Measurements from ENCODE around the gene OGG1.
"Not testable (repeated sequence)": the region's sequence is repeated elsewhere in the genome, so short reads cannot be mapped to it uniquely, and the experiment has no call there.

OGG1 gene

DNA sequence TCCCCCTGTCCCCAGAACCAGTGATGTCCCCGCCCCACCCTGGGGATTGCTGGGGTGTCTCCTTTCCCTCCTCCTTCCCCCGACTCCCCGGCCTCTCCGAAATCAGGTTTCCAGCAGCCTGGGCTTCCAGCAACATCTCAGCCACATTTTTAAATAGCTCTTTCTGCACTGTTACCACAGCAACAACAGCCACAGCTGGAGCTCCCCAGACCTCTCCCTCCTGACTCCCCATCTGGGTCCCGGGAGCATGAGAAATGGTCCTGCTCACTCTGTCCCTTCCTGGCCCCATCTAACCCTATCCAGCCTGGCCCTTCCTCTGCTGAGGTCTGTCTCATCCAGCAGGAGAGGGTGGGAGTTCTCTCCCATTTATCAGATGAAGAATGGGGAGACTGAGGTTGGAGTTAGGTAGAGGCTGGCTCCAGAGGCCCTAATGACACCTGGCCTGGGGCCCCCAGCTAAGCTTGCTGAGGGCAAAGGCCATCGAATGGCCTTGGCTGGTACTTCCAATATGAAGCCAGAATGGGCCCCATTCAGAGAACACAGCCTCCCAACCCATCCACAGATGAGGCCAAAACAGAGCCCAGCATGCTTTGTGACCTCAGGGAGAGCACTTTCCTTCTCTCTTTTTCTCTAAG, 18.5 kb downstream of the OGG1 start:
- no peak for DNase-seq

DNA sequence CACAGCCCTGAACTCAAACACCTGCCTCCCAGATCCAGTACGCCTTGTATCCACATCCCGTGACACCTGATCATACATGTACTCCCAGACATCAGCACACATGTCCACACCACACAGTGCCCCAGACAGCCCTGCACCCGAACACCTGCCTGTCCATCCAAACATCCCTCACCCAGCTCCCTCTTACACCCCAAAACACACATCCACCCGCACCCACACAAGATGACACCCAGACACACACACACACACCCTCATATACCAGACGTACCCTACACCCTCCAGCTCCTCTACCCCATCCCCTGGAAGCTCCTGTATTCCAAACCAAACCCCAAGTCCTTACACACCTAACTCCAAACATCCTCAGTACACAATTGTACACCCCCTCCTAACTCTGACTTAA, 19.3 kb downstream of the OGG1 start:
- no peak for DNase-seq

DNA sequence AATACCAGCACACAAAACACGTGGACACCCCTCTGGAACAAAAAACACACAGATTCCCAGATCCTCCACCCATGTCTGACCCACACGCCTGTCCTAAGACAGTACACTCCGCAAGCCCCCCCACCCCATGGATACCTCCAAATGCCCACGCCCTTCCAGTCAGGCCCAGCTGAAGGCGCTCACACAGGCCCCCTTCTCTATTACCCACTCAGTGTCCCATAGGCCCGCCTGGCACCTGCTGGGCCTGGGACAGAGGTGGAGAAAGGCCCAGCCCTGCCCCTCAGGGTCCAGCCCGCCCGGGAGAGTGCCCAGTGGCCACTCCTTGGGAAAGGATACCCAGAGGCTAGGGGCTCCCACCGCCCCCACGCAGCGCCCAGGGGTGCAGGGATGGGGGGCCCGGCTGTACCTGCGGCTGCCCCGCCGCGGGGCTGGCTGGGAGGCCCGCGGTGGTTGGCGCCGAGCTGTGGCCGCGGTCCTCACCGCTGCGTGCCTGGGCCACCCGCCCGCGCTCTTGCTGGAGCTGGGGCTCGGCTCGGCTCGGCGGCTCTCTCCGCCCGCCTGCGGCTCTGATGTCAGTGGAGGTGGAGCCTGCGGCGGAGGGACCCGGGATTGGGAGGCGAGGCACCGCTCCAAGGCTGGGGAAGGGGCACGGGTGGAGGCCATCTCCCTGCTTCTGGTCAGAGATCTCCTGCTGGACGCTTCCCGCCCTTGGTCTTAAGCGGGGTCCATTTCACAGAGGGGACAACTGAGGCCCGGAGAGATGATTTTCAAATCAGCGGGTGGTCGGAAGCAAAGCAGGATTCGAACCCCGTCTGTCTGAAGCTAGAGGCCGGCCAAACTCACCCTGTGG, 19.9 kb downstream of the OGG1 start, which contains the start of gene CAMK1:
Gene CAMK1 (minus strand): TSS at position 522 of the 850 bp plus-strand sequence. CDS start 2,198 bp downstream, outside the sequence.
- DNase-seq: peak; percentile 13 to 73

DNA sequence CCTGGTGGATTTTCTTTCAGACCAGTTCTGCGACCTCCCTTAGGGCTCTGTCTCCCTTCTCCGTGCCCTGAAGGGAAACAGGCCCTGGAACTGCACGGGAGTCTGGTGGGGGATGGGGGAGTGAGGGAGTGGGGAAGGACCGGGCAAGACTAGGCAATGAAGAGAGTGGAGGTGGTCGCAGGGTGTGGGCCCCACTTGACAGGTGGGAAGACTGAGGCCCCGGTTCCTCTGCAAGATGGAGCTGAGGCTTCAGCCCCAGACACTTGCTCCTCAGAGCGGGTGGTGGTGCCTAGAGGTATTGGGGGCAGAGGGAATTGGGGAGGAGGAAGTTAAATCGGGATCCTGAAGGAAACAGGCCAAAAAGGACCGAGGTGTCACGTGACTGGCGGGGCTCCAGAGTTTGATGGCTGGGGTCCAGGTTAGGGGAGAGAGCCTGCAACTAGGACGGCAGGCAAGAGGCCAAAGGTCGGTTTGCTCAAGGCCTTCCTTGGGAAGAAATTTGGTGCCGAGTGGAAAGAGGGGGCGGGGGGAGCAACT, 20.6 kb downstream of the OGG1 start:
- no peak for DNase-seq

DNA sequence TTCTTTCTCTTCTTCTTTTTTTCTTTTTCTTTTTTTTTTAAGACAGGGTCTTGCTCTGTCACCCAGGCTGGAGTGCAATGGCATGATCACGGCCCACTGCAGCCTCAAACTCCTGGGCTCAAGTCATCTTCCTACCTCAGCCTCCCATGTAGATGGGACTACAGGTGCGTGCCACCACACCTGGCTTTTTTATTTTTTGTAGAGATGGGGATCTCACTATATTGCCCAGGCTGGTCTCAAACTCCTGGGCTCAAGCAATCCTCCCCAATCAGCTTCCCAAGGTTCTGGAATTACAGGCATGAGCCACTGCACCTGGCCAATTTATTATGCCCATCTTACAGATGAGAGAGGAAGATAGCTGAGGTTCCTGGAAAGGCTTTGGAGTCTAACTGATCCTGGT, 21.3 kb downstream of the OGG1 start:
- not testable (repeated sequence) for DNase-seq

DNA sequence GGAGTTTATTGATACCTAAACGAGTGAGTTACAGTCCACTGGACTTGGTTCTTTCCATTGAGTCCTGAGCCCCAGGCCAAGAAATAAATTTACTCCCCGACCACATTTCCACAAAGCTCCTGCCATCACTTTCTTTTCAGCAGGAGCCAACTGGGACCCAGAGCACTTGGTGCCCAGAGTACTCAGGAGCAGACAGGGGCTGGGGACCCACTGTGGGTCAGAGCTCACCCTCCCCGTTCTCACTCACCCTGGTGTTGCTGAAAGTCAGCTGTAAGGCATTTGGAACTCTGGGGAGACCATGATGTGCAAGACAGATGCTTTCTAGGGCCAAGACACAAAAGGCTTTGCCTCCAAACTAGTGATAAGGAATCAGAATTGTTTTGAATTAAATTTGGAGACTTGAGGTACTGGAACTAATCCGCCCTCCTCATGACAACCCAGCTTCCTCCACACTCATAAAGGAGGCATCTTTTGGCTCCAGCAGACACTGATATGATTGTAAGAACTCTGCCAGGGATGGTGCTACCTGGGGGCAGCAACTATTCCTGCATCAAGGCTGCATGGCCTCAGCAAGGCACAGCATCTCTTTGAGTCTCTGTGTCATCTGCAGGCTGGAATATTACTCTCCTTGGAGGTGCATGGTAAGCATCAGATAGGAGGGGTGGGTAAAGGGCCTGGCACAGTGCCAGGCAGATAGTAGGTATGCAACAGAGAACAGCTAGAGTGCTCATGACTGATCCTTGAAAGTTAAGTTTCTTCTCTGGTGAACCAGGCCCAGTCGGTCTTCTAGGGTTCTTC, 27.3 kb downstream of the OGG1 start:
- DNase-seq: no peak

DNA sequence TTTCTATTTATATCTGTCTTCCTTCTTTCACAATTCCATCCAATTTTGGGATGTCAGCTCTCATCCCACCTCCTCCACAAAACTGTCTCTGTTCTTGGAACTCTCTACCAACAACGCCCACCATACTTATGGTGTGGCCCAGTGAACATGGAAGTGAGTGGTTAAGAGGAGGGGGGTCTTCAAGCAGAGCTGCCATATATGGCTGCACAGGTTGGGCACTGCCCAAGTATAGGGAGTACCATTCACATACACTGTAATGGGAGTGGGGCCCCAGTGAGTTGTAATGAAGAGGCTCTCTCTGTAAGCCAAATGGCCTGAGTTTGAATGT, 27.9 kb downstream of the OGG1 start:
- no peak for DNase-seq

DNA sequence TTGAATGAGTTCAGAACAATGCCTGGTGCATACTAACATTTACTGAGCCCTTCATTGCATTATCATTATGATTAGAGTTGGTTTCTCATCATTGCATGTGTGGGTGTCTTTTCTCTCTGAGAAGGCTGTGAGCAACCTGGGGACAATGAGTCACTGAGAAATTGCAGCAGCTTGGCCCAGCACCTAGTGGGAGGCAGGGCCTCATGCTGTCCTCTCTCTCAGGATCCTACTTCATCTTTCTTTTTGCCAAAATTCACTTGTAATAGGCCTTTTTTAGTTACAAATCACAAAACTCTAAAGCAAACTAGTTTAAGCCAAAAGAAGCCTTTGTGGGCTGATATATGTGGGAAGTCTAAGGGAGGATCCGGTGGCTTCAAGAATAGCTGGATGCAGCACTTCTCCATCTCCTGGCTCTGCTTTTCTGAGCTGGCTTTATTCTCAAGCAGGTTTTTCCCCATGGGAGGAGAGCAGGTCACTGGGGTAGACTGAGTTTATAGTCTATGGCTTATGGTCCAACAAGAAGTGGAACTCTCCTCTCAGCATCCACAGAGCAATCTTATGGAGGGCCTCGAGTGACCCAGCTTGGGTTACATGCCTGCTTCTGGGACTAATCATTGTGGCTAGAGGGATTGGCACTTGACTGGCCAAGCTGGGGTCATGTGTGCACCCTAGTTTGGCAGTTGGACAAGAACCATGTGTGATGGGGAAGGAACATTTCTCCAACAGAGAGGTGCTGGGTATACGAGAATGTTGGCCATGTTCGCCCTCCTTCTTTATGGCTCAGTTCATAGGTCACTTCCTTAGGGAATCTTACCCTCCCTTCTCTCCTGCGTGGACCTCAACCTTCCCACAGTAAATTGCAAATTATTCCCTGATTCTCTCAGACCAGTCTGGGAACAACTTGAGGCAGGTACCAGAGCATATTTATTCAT, 28.7 kb downstream of the OGG1 start:
- DNase-seq: no peak

DNA sequence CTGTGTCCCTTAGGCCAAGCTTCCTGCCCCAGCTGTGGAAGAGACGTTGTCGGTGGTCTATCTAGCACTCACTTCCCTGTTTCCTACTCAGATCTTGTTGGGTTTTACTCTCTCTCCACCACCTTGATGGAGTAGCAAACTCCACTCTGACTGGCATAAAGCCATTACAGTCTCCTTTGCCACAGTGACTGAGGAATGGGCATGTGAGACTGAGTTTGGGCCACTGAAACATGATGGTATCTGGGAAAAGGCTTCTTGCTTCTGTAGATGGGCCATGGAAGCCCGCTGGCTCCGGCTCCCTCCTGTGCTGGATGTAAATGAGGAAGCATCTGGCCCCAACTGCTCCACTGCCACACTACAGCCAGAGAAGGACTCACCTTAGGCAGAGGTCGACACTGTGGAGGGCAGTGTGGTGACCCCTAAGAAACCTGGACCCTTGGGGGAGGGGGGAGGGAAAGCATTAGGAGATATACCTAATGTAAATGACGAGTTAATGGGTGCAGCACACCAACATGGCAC, 29.4 kb downstream of the OGG1 start:
- no peak for DNase-seq

DNA sequence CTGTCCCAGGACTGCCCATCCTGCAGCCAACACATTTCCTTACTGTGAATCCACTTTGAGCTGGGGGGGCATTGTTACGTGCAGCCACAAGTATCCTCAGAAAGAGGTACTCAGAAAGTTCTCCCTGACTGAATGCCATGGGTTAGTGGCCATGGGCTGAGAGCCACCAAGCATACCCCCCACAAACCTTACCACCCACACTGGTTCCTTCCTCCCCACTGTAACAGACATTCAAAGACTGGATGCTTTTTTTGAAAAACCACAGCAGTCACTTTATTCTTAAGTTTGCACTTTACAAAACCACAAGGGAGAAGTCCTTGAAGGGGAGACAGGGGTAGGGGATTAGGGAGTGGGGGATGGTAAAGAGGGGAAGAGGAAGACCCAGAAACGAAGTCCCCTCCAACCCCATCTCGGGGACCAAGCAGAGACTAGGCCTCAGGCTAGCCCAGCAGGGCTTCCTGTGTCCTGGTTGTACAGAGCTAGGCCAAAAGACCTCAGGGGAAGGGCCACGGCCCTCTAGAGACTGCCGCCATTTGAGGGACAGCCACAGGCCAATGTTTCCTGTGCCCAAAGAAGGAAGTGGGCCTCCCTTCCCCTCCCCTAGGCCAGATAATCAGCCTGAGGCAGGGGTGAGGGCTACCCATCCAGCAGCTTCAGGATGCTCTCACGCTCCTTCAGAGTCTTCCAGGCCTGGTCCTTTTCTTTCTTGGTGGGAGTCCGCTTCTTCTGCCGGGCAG, 30.1 kb downstream of the OGG1 start:
- DNase-seq: no peak

DNA sequence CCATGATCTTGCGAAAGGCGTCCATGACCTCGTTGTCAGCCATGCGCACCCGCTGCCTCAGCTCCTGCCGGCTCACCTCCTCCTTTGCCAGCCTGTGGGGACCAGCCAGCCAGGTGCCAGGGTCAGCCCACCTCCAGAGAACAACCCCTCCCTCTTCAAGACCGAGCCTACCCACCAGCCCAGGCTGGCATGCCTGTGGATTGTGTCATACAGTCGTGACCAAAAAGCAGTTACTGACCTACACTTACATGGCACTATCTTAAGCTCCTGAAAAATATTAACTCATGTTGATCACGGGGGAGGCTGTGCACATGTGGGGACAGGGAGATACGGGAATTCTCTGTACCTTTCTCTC, 30.7 kb downstream of the OGG1 start:
- DNase-seq: no peak

DNA sequence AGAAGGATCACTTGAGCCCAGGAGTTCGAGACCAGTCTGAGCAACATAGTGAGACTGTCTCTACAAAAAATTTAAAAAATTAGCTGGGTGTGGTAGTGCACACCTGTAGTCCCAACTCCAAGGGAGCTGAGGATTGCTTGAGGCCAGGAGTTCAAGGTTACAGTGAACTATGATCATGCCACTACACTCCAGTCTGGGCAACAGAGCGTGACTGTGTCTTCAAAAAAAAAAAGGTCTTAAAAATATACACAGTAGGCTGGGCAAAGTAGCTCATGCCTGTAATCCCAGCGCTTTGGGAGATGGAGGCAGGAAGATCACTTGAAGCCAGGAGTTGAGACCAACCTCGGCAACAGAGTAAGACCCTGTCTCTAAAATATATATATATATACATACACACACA, 31.2 kb downstream of the OGG1 start:
- DNase-seq: no peak

DNA sequence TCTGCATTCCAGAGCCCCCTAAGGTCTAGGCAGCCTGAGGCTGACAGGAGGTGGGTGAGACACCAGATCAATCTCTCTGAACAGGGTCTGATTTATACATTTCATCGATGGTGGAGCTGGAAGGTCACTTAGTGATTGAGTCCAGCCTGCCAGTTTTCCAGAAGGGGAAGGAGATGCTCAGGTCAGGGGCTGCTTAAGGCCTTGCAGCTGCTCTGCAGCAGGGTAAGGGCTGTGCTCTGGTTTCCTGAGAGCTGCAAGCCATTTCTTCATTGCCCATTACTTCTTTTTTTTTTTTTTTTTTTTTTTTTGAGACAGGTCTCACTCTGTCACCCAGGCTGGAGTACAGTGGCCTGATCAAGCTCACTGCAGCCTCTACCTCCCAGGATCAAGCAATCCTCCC, 31.8 kb downstream of the OGG1 start:
- DNase-seq: no peak

DNA sequence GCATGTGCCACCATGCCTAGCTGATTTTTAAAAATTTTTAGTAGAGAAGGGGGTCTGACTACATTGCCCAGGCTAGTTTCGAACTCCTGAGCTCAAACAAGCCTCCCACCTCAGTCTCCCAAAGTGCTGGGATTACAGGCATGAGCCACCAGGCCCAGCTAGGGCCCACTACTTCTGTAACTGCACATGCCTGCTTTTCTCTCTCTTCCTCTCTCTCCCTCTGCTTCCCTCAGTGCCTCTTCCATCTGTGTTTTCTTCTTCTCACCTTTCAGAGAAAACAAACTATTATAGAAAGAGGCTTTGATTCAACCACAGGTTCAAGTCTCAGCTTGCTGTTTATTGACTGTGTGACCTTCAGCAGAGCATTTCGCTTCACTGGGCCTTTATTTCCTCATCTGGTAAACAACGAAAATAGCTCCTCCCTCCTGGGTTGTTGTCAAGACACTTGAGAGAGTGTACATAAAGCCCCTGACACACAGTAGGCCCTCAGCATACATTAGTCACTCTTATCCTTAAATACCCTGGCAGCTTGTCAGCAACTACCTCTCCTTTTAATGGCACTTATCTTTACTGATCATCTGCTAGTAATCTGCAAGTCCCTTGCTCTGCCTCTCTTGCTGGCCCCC, 32.3 kb downstream of the OGG1 start:
- DNase-seq: no peak

DNA sequence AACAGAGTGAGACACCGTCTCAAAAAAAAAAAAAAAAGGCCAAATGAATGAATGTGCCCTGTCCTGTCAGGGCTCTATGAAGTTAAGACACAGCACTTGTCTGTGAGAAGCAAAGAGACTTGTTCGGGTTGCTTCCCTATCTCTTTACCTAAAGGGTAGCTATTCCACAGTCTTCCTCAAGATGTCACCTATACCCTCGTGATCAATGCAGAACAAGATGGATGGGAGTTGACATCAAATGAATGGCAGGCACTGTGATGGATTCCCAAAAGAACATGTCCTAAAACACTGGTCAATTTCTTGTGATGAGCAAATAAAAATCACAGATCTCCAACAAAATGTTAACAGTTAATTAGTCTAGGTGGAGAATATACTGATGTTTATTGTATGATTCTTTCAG, 33.0 kb downstream of the OGG1 start:
- no peak for DNase-seq

DNA sequence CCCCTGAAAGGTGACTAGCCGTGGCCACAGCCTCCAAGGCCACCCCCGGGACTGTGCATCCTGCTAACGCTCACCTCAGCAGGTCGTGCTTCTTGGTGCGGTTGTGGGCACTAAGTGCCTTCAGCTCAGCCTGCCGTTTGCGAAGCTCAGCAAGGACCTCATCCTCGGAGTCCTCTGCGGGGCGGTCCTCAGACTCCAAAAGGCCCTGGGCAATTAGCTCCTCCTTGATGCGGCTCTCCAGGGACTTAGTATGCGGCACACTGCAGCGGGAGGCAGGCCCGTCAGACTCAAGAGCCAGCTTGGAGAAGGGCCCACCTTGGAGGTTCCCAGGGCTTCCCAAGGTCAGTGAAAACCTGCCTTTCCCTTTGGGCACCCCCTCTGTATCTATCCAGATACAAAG, 34.2 kb downstream of the OGG1 start:
- DNase-seq: no peak

DNA sequence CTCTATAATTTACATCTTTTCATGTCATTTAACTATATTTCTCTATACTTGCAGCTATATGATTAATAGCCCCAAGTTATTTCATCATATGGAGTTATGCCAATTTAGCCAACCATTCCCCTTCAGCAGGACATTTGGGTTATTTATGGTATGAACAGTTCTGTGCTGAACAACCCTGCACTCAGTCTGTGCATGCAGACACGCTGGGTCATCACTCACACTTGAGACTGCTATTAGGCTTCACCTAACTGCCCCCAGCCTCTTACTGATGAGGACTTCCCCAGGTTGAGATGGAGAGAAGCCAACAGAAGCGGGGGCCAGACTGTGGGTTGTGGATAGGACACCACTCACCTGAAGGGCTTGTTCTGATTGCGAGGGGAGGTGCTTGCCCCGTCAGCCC, 35.2 kb downstream of the OGG1 start:
- DNase-seq: no peak

DNA sequence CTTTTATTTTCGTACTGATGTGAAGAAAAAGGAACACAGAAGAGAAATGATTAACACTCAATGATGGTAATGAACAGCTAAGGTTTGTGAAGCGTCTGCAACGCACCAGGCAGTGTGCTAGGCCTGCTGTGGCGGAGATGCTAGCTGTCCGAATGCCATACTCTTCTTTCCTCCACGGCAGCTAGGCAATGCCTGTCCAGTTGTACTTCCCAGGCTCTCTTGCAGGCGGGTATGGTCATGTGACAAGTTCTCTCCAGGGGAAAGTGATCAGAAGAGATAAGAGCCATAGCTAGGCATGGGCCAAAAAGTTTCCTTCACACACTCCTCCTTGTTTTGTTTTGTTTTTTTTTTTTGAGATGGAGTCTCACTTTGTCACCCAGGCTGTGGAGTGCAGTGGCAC, 35.9 kb downstream of the OGG1 start:
- no peak for DNase-seq

DNA sequence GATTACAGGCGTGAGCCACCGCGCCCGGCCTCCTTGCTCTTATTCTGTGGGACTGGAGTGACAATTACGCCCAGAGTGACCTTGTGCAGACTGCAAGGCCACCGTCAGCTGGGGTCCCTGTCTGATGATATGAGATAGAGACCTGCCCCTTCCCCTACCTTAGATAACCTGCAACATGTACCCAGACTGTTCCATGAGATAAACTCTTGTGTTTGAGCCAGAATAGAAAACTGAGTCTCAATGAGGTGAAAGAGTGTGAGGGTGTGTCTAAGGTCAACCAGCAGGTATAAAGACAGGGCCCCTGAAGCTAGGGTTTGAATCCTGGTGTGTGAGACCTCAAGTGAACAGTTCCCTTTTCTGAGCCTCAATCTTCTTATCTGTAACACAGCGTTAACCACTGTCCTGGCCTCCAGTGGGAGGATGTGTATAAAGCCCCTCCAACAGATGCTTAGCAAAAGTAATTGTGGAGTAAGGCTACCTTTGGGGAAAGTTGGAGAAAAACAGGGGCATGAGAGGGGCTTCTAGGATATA, 36.5 kb downstream of the OGG1 start:
- no peak for DNase-seq

DNA sequence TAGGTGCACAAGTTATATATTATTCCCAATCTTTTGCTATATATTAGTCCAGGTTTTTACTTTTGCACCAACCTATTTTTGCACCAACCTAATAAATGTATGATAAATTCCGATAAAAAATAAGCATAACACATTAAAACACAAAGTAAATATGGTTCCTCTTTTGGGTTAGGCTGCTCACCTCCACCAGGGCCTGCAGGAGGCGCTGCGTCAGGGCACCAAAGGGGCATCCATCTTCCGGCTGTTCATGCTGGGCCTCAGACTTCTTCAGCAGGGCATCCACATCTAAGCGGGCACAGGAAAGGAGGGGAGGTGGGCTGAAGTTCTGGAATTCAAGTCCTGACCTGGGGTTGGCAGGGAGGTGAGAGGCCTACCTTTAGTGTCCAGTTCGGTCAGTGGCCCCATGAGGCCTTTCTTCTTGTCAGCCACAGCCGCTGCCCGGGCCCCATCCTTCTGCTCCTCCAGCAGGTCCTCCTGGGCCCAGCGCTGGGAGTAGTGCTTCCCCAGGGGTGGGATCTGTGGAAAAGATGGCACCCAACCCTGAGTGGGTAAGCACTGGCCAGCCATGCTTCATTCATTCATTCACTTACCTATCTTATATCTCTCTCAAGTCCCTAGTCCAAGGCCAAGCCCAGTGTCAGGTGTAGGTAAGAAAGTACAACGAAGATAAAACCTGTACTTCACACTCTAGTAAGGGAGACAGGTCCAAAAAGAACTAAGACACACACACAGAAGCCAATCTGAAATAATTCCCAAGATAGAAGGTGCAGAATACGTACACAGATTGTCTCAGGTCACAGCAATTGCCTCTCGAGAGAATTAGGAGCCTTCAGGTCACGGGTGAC, 37.3 kb downstream of the OGG1 start:
- no peak for DNase-seq

All from NCI-H2081 (cell line).